ENCODE data around the gene CHMP2B. TPM values are rescaled to one million over a fixed set of nuclear protein-coding genes. Genes with fewer than 3 reads are reported as not detected.
"Not testable (repeated sequence)": the region's sequence is repeated elsewhere in the genome, so short reads cannot be mapped to it uniquely, and the experiment has no call there.

Gene CHMP2B
- total RNA-seq, 1 donor from 2014 or later, result 36.0 TPM

GRCh38 chr3:87236093-87236492 is 9.0 kb downstream of the CHMP2B start:
- Mint-ChIP-seq H3K4me1 (ENCODE audit: low read depth) (peaks cover 27% of the 10 kb centered on the region), H3K36me3 (ENCODE audit: low read depth) (peaks cover 9% of the 10 kb centered on the region), H3K9me3 (ENCODE audit: low read depth) (no peaks in the 10 kb centered on the region), H3K4me3 (ENCODE audit: unreplicated experiment) (no peak overlapping the region), H3K27ac (ENCODE audit: unreplicated experiment) (no peak overlapping the region), H3K27me3 (ENCODE audit: low read depth) (no peaks in the 10 kb centered on the region)
- no peak for TF ChIP-seq CTCF (IDR thresholded peaks at IDR 0.05)
- DNase-seq (ENCODE audit: low spot score), result no peak

- H3K4me1 Mint-ChIP-seq (ENCODE audit: low read depth), result no peaks in the 10 kb centered on the region
- H3K9me3 Mint-ChIP-seq (ENCODE audit: low read depth), result no peaks in the 10 kb centered on the region
- no peak for DNase-seq (ENCODE audit: low spot score)
- no peak overlapping the region for H3K4me3 Mint-ChIP-seq (ENCODE audit: unreplicated experiment)
- no peak overlapping the region for H3K27ac Mint-ChIP-seq (ENCODE audit: unreplicated experiment)
- no peaks in the 10 kb centered on the region for H3K27me3 Mint-ChIP-seq (ENCODE audit: low read depth)
- peaks cover 17% of the 10 kb centered on the region for H3K36me3 Mint-ChIP-seq (ENCODE audit: low read depth)
- TF ChIP-seq CTCF (IDR thresholded peaks at IDR 0.05), result no peak
Measured at GRCh38 chr3:87246662-87247429, 19.7 kb downstream of the CHMP2B start.

DNA sequence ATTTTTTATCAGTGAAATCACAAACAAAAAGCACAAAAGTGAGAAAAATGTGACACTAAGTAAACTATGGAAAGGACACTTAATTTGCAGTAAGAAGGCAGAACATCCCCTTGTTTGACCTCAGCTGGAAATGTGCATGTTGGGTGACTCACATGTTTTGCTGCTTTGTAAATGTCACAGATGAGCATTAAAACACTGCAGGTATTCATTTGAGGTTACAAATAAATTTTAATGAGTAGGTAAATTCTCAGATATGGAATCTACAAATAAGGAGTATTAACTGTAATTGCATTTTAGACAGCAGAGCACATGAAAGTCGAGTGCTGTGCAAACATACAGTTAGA is 20.3 kb downstream of the CHMP2B start:
- H3K27ac Mint-ChIP-seq (ENCODE audit: unreplicated experiment), result no peak overlapping the region
- no peak for DNase-seq (ENCODE audit: low spot score)
- H3K9me3 Mint-ChIP-seq (ENCODE audit: low read depth), result no peaks in the 10 kb centered on the region
- no peak overlapping the region for H3K4me3 Mint-ChIP-seq (ENCODE audit: unreplicated experiment)
- peaks cover 15% of the 10 kb centered on the region for H3K36me3 Mint-ChIP-seq (ENCODE audit: low read depth)
- H3K27me3 Mint-ChIP-seq (ENCODE audit: low read depth), result no peaks in the 10 kb centered on the region
- no peak for TF ChIP-seq CTCF (IDR thresholded peaks at IDR 0.05)
- no peaks in the 10 kb centered on the region for H3K4me1 Mint-ChIP-seq (ENCODE audit: low read depth)

- not testable (repeated sequence) for H3K27me3 Mint-ChIP-seq (ENCODE audit: low read depth)
Measured at GRCh38 chr3:87248231-87248630, 21.1 kb downstream of the CHMP2B start.

DNA sequence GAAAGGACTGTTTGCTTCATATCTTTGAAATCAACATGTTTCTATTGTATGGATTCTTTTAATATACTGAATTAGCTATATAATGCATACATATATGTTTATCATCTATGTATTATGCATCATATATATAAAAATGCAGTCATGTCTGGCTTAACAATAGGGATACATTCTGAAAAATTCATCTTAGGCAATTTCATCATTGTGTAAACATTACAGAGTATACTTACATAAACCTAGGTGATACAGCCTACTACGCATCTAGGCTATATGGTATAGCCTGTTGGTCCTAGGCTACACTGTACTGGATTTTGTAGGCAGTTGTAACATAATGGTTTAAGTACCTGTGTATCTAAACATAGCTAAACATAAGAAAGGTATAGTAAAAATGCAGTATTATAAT is 21.7 kb downstream of the CHMP2B start:
- H3K36me3 Mint-ChIP-seq (ENCODE audit: low read depth), result peaks cover 22% of the 10 kb centered on the region
- no peaks in the 10 kb centered on the region for H3K4me1 Mint-ChIP-seq (ENCODE audit: low read depth)
- no peak overlapping the region for H3K27ac Mint-ChIP-seq (ENCODE audit: unreplicated experiment)
- H3K9me3 Mint-ChIP-seq (ENCODE audit: low read depth), result no peaks in the 10 kb centered on the region
- H3K27me3 Mint-ChIP-seq (ENCODE audit: low read depth), result no peaks in the 10 kb centered on the region
- no peak for DNase-seq (ENCODE audit: low spot score)
- no peak overlapping the region for H3K4me3 Mint-ChIP-seq (ENCODE audit: unreplicated experiment)
- no peak for TF ChIP-seq CTCF (IDR thresholded peaks at IDR 0.05)

More at GRCh38 chr3:87248231-87248630, 21.1 kb downstream of the CHMP2B start:
- not testable (repeated sequence) for DNase-seq (ENCODE audit: low spot score); H3K4me1 Mint-ChIP-seq (ENCODE audit: low read depth); H3K27ac Mint-ChIP-seq (ENCODE audit: unreplicated experiment); H3K4me3 Mint-ChIP-seq (ENCODE audit: unreplicated experiment); H3K9me3 Mint-ChIP-seq (ENCODE audit: low read depth)
- peaks cover 17% of the 10 kb centered on the region for H3K36me3 Mint-ChIP-seq (ENCODE audit: low read depth)

- H3K27me3 Mint-ChIP-seq (ENCODE audit: low read depth), result no peaks in the 10 kb centered on the region
- no peak overlapping the region for H3K27ac Mint-ChIP-seq (ENCODE audit: unreplicated experiment)
Measured at GRCh38 chr3:87250009-87250408, 22.9 kb downstream of the CHMP2B start.

More at GRCh38 chr3:87250009-87250408, 22.9 kb downstream of the CHMP2B start:
- Mint-ChIP-seq H3K9me3 (ENCODE audit: low read depth) (no peaks in the 10 kb centered on the region), H3K36me3 (ENCODE audit: low read depth) (peaks cover 28% of the 10 kb centered on the region), H3K4me3 (ENCODE audit: unreplicated experiment) (no peak overlapping the region), H3K4me1 (ENCODE audit: low read depth) (no peaks in the 10 kb centered on the region)
- no peak for DNase-seq (ENCODE audit: low spot score)
- TF ChIP-seq CTCF (IDR thresholded peaks at IDR 0.05), result no peak
